HG02970 (cell line): Measurements from ENCODE around the gene CMKLR1.

Experiments
- ATAC-seq: cut with Tn5 transposase; IDR thresholded peaks from one replicate; pipeline ENCODE4 v1.9.1; 2021; ENCODE audit warnings: mild to moderate bottlenecking, moderate library complexity, moderate number of reproducible peaks; ENCODE audit not compliant: unreplicated experiment, low FRiP score

The CMKLR1 gene

GRCh38 chr12:108270849-108271143 lies 68.3 kb downstream of the CMKLR1 start:
- ATAC-seq = no peak

DNA sequence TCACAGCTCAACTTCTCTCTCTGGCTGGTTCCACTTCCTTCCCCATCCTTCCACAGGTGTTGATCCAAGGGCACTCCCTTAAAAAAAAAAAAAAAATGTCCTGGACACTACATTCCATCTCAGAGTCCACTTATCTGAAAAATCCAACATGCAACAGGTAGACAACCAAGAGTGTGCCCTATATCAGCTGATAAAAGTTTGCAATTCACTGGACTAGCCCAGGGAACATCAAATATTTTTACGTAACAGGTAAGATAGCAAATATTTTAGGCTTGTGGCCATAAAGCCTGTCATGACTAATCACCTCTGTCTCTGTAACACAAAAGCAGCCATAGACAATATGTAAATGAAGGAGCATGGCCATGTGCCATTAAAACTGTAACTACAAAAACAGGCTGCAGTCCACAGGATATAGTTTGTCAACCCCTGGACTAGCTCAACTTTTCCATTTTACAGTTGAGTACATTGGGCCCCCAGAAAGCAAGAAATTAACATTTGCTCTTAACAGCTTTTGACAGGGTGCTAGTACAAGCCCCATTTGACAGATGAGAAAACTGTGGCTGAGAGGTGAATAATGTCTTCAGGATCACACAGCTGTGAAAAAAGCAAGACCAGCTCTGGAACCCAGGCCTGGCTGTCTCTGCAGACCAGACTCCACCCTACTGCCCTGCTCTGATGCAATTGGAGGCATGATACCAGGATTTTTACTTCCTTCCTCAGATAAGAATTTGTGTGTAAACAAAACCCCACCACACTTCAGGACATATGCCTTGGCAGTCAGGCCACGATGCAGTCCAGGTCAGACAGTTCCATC lies 68.9 kb downstream of the CMKLR1 start:
- ATAC-seq = no peak

DNA sequence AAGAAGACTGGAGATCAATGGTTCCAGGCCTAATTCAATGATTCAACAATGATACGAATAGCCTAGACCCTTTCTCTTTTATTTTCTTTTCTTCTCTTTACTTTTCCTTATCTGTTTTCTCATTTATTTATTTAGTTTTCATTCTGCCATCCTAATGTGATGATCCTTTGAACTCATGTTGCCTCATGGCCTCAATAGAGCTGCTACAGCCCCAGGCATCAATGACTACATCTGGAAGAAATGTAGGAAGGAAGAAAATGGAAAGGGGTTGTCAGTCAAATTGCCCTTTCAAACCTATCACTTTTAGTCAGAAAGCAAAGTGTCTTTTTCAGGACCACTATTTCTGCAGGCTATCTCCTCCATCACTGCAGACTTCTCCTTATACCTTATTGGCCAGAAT lies 69.9 kb downstream of the CMKLR1 start:
- no peak for ATAC-seq

- ATAC-seq = no peak
Observed at GRCh38 chr12:108268397-108268796, 70.7 kb downstream of the CMKLR1 start.

GRCh38 chr12:108267450-108267849 lies 71.7 kb downstream of the CMKLR1 start:
- no peak for ATAC-seq

DNA sequence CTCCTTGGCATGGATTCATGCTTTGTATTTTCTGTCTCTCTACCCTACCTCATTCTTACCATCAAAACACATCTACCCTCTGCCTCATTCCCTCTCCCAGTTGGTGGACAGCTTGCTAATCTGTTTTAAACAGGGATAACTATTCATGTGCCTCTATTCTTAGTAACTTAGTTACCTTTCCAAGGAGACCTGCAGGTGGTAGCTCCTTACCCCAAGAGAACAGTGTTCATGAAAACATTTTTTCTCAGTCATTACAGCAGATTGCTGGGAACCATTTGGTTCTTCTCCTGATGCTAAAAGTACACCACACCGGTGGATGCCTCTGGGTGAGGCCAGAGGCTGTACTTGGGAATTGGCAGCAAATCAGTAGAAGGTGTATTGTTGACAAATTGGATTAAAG lies 73.0 kb downstream of the CMKLR1 start:
- no peak for ATAC-seq

GRCh38 chr12:108265505-108265904 lies 73.6 kb downstream of the CMKLR1 start:
- ATAC-seq = no peak

DNA sequence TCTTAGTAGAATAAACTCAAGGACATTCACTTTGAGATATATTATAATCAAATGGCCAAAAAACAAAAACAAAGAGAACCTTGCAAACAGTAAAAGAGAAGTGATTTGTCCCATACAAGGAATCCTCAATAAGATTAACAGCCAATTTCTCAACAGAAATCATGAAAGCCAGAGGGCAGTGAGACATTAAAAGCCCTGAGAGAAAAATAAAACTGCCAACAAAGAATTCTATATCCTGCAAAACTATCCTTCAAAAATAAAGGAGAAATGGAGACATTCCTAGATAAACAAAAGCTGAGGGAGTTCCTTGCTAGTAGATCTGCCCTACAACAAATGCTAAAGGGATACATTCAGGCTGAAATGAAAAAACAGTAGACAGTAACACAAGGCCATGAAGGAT lies 78.1 kb downstream of the CMKLR1 start:
- ATAC-seq = no peak

DNA sequence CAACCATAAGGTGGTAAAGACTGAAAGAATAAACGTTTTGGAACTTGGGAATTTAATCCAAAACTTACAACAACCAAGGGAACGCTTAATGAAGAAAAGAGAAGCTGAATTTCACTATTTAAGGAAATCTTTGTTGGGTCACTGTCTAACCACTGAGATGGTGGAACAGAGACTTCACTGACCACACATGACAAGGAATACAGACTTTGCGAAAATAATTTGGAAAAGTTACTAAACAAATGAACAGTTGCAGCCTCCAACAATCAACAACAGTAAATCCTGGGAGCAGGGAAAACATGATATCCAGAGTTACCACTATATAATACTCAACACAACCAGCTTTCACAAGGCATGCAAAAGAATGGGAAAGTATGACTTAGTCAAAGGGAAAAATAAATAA lies 79.1 kb downstream of the CMKLR1 start:
- no peak for ATAC-seq

DNA sequence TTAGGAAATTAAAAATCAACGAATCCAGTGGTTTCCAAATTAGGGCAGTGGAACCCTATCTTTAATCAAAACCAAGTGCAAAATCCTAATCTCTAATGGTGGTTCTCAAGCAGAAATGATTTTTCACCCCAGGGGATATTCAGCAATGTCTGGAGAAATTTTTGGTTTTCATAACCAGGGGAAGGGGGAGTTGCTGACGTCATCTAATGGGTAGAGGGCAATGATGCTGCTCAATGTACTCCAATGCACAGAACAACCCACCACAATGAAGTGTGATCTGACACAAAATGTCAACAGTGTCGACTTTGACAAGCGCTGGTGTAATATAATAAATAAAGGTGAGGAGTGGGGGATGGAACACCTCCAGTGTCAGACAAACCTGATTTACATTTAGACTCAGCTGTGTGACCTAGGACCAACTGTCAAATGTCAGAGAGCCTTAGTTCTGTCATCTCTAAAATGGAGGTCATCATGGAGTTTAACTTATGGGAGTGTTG lies 81.5 kb downstream of the CMKLR1 start:
- no peak for ATAC-seq

GRCh38 chr12:108257004-108257403 lies 82.1 kb downstream of the CMKLR1 start:
- no peak for ATAC-seq

GRCh38 chr12:108255252-108255602 lies 83.9 kb downstream of the CMKLR1 start:
- no peak for ATAC-seq

DNA sequence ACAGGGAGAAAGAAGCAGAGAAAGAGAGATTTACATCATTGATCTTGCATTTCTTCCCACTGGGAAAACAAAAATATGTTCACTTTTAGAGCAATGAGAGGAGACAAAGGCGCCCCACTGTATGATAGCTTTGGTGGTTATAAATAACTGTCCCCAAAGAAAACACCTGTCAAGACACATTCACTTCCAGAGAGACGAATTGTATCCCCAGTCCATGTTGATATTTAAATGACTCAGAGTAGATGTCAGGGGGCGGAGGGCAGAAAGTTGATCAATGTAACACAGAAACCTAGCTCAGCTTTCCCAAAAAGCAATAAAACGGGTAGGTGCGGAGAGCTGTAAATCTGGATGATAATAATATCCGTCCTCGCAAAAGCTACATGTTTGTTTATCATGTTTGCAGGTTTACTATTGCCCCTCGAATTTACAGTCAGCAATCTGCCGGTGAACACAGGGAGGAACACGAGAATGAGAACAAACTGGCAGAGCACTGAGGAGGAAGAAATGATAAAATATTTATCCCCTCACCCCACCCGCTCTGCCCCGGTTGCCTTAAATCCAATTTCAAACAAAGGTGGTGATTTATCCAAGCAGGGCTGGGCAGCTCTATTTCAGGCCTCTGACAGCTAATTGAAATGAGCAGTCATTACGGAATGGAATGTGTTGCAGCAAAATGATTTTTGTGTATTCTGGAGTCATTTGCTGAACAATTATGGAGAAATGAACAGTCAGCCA lies 84.4 kb downstream of the CMKLR1 start:
- ATAC-seq = no peak

DNA sequence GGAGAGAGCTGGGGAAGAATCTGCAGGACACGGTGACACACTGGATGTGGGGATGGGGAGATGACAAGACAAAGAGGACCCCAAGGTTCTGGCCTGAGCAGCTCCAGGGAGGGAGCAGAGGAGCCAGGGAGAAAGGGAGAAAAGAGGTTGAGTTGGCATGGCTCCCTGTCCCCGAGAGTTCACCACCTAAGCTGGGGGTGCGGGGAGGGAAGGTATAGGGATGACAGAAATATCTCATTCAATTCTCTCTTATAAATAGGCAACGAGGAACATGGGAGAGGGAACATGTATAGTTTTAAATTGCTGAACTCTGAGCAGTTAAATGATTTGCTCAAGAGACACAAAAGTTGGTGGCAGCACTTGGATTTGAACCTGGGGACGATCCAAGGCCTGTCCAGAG lies 85.1 kb downstream of the CMKLR1 start:
- no peak for ATAC-seq

DNA sequence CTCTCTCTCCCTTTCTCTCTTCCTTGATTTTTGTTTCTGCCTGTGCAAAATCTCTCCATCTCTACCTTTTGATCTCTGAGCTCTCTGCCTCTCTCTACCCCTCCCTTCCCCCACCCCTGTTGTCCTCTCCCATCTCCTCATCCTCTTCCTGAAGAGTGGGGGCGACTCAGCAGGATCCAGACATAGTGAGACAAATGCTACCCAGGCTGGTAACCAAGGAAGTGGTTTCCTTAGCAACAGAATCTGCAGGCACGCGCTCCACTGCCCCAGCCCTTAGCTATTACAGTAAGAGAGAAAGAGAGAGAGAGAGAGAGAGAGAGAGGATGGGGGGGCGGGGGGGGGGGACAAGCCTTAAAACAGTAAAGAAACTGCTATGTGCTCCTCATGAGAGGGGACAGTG lies 85.6 kb downstream of the CMKLR1 start:
- no peak for ATAC-seq

DNA sequence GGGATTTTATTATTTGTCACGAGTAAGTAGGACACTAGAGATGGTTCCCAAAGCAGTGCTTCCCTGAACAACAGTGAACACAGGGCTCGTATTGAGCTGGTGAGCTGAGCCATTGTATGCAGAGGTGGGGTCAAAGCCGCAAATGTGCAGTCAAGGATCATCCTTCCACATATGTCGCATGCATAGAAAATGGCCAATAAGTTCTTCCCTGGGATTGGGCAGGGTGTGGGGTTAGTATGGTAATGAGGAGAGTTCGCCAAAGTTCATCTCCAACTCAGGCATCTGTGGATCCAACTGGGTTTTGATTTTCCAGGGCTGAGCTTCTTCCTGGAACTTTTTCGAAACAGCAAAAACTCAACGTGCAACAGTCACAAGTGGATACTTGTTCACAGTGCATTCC lies 86.6 kb downstream of the CMKLR1 start:
- ATAC-seq = no peak

- no peak for ATAC-seq
Observed at GRCh38 chr12:108248011-108248410, 91.1 kb downstream of the CMKLR1 start.

DNA sequence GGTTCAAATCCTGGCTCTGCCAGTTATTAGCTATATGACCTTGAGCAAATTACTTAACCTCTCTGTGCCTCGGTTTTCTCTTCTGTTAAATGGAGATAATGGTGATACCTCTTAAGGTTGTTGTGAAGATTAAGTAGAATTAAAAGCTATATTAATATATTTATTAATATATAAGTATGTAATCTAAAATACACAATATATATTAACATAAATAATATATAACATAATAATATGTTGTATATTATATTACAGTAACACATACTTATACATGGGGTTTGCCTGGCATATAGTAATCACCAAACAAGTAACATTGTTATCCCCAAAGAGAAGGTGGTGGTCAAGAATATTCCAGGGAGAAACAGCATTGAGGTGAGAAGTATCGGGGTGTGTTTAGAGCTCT lies 92.0 kb downstream of the CMKLR1 start:
- no peak for ATAC-seq

GRCh38 chr12:108241986-108242703 lies 97.0 kb downstream of the CMKLR1 start:
- no peak for ATAC-seq

DNA sequence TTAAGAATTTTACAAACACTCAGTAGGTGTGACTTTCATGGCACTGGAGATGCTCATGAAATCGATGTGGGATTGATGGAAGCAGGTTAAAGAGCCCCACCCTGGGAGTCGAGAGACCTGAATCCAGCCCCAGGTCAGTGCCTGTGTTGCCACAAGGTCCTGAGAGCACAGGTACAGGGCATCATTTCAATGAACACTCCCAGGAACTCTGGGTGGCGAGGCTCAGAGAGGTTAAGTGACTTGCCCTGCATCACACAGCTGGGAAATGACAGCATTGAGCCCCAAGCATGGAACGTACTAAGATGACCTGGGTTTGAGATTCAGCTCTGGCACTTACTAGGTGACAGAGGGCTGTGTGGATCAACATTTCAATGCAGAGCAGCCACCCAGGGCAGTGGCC lies 98.2 kb downstream of the CMKLR1 start:
- no peak for ATAC-seq

GRCh38 chr12:108240027-108240785 lies 98.9 kb downstream of the CMKLR1 start:
- no peak for ATAC-seq
